ENCODE data around the gene TNIP2.

GRCh38 chr4:2768124-2768523 is 12.0 kb upstream of the TNIP2 start:
- TF ChIP-seq CTCF (conservative IDR thresholded peaks at IDR 0.05; ENCODE audit: low read length) (no peak), EZH2phosphoT487 (IDR thresholded peaks at IDR 0.05; ENCODE audit: borderline replicate concordance, low read depth, low read length) (no peak)
